ENCODE data around the gene IQCE.

Gene IQCE

DNA sequence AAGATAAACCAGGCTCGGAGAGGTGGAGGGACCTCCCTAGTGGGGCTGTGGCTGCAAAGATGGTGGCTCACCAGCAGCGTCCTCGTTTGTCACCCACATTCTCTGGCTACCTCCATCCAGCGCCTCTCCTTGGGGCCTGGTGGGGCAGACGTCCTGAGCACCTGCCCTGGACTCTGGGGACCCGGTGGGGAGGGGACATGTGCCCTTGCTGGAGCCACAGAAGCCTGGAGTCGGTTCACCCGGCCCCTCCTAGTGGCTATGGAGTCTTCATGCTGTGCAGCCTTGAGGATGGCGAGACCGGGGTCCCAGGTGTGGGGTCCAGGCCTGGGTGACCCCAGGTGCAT is 87.5 kb downstream of the IQCE start:
- no peak for DNase-seq (ENCODE audit: extremely low spot score)
- POLR2A ChIA-PET: no interaction called here
- no peak for TF ChIP-seq SUZ12 (IDR thresholded peaks at IDR 0.05)
- no peak for TF ChIP-seq CTBP1 (IDR thresholded peaks at IDR 0.05; ENCODE audit: borderline replicate concordance)
- CTCF ChIA-PET: no interaction called here

DNA sequence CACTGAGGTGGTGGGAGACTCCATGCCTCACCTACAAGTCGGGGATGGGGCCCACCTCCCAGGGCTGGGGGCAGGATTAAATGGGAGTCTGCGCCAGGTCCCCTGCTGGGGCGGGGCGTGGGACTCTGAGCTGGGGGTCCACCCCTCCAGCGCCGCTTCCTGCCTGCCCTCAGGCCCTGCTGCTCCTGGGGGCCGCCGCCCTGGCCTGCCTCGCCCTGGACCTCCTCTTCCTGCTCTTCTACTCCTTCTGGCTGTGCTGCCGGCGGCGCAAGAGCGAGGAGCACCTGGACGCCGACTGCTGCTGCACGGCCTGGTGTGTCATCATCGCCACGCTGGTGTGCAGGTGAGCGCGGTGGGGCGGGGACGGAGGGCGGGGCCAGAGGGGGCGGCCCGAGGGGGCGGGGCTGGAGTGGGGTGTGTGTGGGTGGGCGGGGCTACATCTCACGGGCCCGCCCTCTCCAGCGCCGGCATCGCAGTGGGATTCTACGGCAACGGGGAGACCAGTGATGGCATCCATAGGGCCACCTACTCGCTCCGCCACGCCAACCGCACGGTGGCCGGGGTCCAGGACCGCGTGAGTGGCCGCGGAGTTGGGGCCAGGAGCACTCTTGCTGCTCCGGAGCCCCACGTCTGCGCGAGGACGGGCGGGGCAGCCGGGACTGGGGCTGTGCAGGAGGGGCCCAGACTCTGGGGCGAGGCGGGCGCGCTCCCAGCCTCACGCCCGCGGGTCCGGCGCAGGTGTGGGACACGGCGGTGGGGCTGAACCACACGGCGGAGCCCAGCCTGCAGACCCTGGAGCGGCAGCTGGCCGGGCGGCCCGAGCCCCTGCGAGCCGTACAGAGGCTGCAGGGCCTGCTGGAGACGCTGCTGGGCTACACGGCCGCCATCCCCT is 88.1 kb downstream of the IQCE start:
- ChIA-PET CTCF (no interaction called here), POLR2A (no interaction called here)
- TF ChIP-seq BHLHE40 (IDR thresholded peaks at IDR 0.05; ENCODE audit: borderline replicate concordance) (no peak), FOXA1 (IDR thresholded peaks at IDR 0.05) (no peak), ELF4 (IDR thresholded peaks at IDR 0.05) (no peak), CTBP1 (IDR thresholded peaks at IDR 0.05; ENCODE audit: borderline replicate concordance) (no peak), SP1 (IDR thresholded peaks at IDR 0.05) (no peak), NFRKB (IDR thresholded peaks at IDR 0.05) (no peak), FOXK2 (IDR thresholded peaks at IDR 0.05) (no peak), FOXM1 (IDR thresholded peaks at IDR 0.05; ENCODE audit: borderline replicate concordance) (no peak), TARDBP (IDR thresholded peaks at IDR 0.05) (no peak), LEF1 (IDR thresholded peaks at IDR 0.05; ENCODE audit: borderline replicate concordance) (no peak), L3MBTL2 (conservative IDR thresholded peaks at IDR 0.05) (no peak)
- TF ChIP-seq, protein P1, sequence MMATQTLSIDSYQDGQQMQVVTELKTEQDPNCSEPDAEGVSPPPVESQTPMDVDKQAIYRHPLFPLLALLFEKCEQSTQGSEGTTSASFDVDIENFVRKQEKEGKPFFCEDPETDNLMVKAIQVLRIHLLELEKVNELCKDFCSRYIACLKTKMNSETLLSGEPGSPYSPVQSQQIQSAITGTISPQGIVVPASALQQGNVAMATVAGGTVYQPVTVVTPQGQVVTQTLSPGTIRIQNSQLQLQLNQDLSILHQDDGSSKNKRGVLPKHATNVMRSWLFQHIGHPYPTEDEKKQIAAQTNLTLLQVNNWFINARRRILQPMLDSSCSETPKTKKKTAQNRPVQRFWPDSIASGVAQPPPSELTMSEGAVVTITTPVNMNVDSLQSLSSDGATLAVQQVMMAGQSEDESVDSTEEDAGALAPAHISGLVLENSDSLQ (IDR thresholded peaks at IDR 0.05): no peak

DNA sequence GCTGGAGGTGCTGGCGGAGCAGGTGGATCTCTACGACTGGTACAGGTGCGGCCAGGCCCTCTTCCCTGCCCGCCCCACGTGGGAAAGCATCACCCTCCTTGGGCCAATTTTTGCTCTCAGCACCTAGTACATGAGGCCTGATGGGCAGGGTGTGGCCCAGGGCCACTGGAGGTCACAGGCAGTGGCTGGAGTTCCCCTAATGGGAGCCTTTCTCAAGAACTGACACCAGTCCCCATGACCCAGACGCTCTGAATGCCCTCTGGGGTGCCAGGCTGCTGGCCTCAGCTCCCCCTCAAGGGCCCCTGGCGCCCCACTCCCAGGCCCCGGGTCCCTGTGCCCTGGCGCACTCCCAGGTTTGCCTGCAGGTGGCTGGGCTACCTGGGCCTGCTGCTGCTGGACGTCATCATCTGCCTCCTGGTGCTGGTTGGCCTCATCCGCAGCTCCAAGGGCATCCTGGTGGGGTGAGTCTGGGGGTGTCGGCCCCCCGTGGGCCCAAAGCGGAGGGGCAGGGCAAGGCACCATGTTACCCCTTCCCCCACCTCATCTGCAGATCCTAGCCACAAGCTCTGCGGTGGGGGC is 88.9 kb downstream of the IQCE start:
- TF ChIP-seq NFRKB (IDR thresholded peaks at IDR 0.05) (no peak), ZNF384 (IDR thresholded peaks at IDR 0.05) (no peak), FOXK2 (IDR thresholded peaks at IDR 0.05) (no peak), FOXM1 (IDR thresholded peaks at IDR 0.05; ENCODE audit: borderline replicate concordance) (no peak), L3MBTL2 (conservative IDR thresholded peaks at IDR 0.05) (no peak), CTBP1 (IDR thresholded peaks at IDR 0.05; ENCODE audit: borderline replicate concordance) (no peak), SUZ12 (IDR thresholded peaks at IDR 0.05) (no peak), FOXA1 (IDR thresholded peaks at IDR 0.05) (no peak)
- TF ChIP-seq, protein P1 (IDR thresholded peaks at IDR 0.05): no peak
- CTCF ChIA-PET: no interaction called here
- no peak for DNase-seq (ENCODE audit: extremely low spot score)
- POLR2A ChIA-PET: no interaction called here

More for the DNA sequence above, 88.1 kb downstream of the IQCE start:
- DNase-seq (ENCODE audit: extremely low spot score): no peak

DNA sequence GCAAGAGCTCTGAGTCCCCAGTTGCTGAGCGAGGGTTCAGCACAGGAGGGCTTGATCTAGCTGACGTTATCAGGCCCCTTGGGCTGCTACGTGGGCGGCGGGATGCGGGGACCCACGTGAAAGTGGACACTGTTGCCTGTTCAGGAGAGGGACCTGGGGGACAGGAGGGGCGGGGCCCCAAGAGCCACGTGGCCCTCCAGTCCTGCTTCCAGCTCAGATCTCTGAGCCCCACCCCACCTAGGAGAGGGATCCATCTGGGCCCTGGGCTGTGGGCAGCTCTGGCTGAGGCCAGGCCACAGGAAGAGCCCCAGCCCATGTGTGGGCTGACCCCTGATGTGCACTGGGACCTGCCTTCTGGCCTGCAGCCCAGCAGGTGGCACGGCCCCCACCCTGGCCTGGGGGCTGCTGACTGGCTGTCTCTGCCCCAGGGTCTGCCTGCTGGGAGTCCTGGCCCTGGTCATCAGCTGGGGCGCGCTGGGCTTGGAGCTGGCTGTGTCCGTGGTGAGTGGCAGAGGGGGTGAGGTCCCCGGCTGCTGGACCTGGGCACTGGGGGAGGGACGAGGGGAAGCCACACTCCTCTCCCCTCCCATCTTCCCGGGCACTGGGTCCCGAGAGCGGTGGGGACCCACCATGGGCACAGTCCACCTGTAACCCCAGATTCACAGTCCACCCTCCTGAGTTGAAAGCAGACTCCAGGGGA is 90.5 kb downstream of the IQCE start:
- no peak for DNase-seq (ENCODE audit: extremely low spot score)
- CTCF ChIA-PET: no interaction called here
- no peak for TF ChIP-seq CTBP1 (IDR thresholded peaks at IDR 0.05; ENCODE audit: borderline replicate concordance)
- no peak for TF ChIP-seq HDGF (IDR thresholded peaks at IDR 0.05; ENCODE audit: borderline replicate concordance)
- no peak for TF ChIP-seq BHLHE40 (IDR thresholded peaks at IDR 0.05; ENCODE audit: borderline replicate concordance)
- no peak for TF ChIP-seq SUZ12 (IDR thresholded peaks at IDR 0.05)
- no peak for TF ChIP-seq FOXM1 (IDR thresholded peaks at IDR 0.05; ENCODE audit: borderline replicate concordance)
- no peak for TF ChIP-seq ZNF384 (IDR thresholded peaks at IDR 0.05)
- TF ChIP-seq ARNT (IDR thresholded peaks at IDR 0.05): no peak
- TF ChIP-seq NFRKB (IDR thresholded peaks at IDR 0.05): no peak
- TF ChIP-seq FOXK2 (IDR thresholded peaks at IDR 0.05): no peak
- no peak for TF ChIP-seq ELF4 (IDR thresholded peaks at IDR 0.05)
- TF ChIP-seq L3MBTL2 (conservative IDR thresholded peaks at IDR 0.05): no peak
- TF ChIP-seq FOXA1 (IDR thresholded peaks at IDR 0.05): no peak
- no peak for TF ChIP-seq TARDBP (IDR thresholded peaks at IDR 0.05)
- TF ChIP-seq SP1 (IDR thresholded peaks at IDR 0.05): no peak
- TF ChIP-seq, protein P1 (IDR thresholded peaks at IDR 0.05): no peak
- TF ChIP-seq LEF1 (IDR thresholded peaks at IDR 0.05; ENCODE audit: borderline replicate concordance): no peak
- POLR2A ChIA-PET: no interaction called here

DNA sequence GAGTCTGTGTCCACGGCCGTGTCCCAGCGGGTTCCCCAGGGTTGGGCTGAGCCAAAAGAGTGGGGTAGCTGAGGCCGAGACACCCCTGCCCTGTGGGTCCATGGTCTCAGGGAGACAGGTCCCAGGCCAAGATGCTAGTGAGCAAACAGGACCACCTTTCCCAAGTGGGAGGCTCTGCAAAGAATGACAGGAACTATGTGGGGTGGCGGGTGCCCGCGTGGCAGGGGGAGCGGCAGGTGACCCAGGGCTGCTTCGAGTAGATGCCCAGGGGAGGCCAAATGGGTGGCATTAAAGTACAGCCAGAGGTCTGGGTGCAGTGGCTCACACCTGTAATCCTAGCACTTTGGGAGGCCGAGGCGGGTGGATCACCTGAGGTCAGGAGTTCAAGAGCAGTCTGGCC is 91.2 kb downstream of the IQCE start:
- no peak for TF ChIP-seq HDGF (IDR thresholded peaks at IDR 0.05; ENCODE audit: borderline replicate concordance)
- TF ChIP-seq TARDBP (IDR thresholded peaks at IDR 0.05): no peak
- TF ChIP-seq FOXK2 (IDR thresholded peaks at IDR 0.05): no peak
- no peak for TF ChIP-seq SUZ12 (IDR thresholded peaks at IDR 0.05)
- TF ChIP-seq, protein P1 (IDR thresholded peaks at IDR 0.05): no peak
- no peak for TF ChIP-seq ARNT (IDR thresholded peaks at IDR 0.05)
- no peak for TF ChIP-seq FOXM1 (IDR thresholded peaks at IDR 0.05; ENCODE audit: borderline replicate concordance)
- no peak for TF ChIP-seq L3MBTL2 (conservative IDR thresholded peaks at IDR 0.05)
- TF ChIP-seq ZNF384 (IDR thresholded peaks at IDR 0.05): no peak
- no peak for TF ChIP-seq LEF1 (IDR thresholded peaks at IDR 0.05; ENCODE audit: borderline replicate concordance)
- TF ChIP-seq BHLHE40 (IDR thresholded peaks at IDR 0.05; ENCODE audit: borderline replicate concordance): no peak
- no peak for TF ChIP-seq CTBP1 (IDR thresholded peaks at IDR 0.05; ENCODE audit: borderline replicate concordance)
- no peak for TF ChIP-seq NFRKB (IDR thresholded peaks at IDR 0.05)
- TF ChIP-seq ELF4 (IDR thresholded peaks at IDR 0.05): no peak
- ChIA-PET CTCF (interaction anchor here (0.6 kb wide), 1 partner anchor 304 kb away, joined by 3 read pairs; no protein-coding TSS in a partner anchor), POLR2A (no interaction called here)
- DNase-seq (ENCODE audit: extremely low spot score): no peak
